Kidney tubule cell (primary cell): ENCODE data around the gene MAP10.
"Not testable (repeated sequence)": the region's sequence is repeated elsewhere in the genome, so short reads cannot be mapped to it uniquely, and the experiment has no call there.

Source experiments
- DNase-seq: peaks from one replicate; pipeline ENCODE4 v3.0.0-alpha.2; 2018; ENCODE audit warnings: low spot score

The MAP10 gene

GRCh38 chr1:232805269-232806185 is at the start of gene MAP10:
MAP10 (plus strand) TSS chr1:232805416; CDS start chr1:232805450, 34 bp downstream.
- DNase-seq: peak; percentile 74

GRCh38 chr1:232764458-232765251 is 40.6 kb upstream of the MAP10 start:
- DNase-seq: peak; percentile 60

DNA sequence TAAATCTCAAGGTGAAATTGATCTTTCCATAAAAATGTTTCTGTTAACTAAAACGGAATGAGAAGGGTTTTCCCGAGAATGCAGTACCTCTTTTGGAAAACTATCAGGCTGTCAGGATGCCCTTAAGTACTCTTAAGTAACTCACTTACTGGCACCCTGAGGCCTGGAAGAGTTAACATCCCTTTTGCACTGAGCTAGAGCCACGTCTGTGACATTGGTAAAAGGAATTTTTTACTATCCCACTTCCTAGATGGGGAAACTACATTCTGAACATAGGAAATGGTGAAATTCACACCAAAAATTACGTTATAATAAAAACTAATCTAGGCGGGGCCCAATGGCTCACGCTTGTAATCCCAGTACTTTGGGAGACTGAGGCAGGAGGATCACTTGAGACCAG is 39.7 kb upstream of the MAP10 start:
- DNase-seq: peak; percentile 69

- DNase-seq: peak; percentile 98
These were observed 38.9 kb upstream of the MAP10 start for GRCh38 chr1:232766241-232766890.

- DNase-seq: no peak
These were observed 38.3 kb upstream of the MAP10 start for GRCh38 chr1:232766904-232767303.

DNA sequence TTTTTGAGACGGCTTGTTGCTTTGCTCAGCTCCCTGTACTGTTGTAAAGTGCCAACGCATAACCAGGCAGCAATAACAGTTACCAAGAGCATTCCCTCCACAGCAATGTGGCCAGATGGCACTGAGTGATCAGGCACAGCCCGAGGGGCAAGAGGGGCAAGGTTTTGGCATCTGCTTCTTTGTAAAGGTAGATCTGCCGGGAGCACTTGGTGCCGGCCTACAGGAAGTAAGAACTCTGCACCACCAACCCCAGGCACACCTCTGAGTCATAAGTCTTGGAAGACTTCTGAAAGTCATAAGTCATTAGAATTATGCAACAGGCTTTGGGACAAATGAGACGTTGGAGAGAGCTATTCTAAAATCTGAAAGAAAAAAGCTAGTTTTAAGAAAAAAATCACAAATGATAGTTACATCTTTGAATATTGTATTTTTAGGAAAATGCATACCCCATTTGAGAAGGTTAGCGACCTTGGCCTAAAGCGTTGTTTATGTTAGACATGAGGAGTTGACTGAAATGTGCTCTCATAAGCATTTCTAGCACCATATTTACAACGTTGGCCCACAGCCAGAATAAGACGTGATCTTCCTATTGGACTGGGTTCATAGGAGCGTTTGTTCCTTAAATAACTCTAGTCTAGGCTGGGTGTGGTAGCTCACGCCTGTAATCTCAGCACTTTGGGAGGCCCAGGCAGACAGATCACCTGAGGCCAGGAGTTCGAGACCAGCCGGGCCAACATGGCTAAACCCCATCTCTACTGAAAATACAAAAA is 37.7 kb upstream of the MAP10 start:
- DNase-seq: peak; percentile 90

DNA sequence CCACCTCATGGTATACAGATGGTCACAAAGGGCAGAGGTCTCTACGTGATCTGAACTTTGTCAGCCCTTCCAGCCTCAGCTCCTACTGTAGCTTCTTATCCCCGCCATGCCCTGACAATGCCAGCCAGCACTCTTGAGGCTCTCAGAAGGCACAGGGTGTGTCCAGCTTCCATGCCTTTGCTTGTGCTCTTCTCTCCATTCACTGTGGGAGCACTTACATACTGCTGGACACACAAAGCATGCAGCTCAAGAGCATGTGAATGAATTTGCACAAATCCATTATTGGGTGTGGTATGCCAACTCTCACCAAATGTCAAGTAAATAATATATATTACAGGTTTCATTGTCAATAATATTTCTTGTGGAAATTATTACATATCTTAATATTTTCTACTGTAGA is 36.4 kb upstream of the MAP10 start:
- DNase-seq: no peak

DNA sequence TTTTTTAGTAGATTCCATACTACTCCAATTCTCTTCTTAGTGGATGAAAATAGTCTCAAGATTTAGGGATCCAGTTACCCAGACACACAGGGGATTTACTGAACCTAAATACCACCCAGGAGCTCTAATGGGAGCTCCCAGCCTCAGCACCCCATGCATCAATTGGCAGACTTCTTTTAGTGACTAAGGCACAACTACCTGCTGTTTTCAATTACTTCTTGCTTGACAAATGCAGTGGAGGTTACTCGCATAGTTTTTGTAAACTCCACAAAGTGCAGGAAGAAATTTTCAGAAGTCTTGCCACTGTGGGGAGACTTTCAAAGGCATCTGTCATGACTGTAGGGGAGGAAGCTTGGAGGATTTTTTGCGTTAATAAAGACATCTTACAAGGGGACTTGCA is 35.5 kb upstream of the MAP10 start:
- DNase-seq: no peak

GRCh38 chr1:232773752-232774151 is 31.5 kb upstream of the MAP10 start:
- DNase-seq: no peak

DNA sequence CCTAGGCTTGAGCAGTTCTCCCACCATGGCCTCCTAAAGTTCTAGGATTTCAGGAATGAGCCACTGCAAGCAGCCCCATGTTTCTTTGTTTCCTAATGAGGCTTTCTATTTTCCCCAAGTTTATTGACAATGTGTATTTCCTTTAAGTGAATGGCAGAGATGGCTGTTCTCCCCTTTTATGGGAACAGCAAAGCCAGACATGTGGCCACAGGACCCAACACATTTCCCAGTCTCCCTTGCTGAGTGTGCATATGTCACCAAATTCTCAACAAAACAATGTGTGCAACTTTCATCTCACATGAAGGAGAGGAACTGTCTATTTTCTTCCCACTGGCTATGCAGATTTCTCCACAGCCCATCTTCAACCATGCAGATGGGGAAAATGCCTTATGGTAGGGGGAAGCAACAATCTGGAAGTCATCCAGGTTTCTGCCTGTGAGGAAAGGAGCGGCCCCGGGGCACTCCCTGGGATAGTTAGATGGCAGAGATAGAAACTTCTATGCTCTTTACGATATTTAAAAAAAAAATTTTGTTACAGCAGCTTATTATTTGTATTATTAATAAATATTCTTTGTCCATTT is 28.6 kb upstream of the MAP10 start:
- DNase-seq: no peak

- DNase-seq: no peak
These were observed 24.9 kb upstream of the MAP10 start for GRCh38 chr1:232780354-232780753.

GRCh38 chr1:232784794-232785193 is 20.4 kb upstream of the MAP10 start:
- DNase-seq: no peak

DNA sequence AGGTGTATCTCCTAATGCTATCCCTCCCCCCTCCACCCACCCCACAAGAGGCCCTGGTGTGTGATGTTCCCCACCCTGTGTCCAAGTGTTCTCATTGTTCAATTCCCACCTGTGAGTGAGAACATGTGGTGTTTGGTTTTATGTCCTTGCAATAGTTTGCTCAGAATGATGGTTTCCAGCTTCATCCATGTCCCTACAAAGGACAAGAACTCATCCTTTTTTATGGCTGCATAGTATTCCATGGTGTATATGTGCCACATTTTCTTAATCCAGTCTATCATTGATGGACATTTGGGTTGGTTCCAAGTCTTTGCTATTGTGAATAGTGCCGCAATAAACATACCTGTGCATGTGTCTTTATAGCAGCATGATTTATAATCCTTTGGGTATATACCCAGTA is 19.6 kb upstream of the MAP10 start:
- DNase-seq: not testable (repeated sequence)

GRCh38 chr1:232786845-232787455 is 18.3 kb upstream of the MAP10 start:
- DNase-seq: no peak

DNA sequence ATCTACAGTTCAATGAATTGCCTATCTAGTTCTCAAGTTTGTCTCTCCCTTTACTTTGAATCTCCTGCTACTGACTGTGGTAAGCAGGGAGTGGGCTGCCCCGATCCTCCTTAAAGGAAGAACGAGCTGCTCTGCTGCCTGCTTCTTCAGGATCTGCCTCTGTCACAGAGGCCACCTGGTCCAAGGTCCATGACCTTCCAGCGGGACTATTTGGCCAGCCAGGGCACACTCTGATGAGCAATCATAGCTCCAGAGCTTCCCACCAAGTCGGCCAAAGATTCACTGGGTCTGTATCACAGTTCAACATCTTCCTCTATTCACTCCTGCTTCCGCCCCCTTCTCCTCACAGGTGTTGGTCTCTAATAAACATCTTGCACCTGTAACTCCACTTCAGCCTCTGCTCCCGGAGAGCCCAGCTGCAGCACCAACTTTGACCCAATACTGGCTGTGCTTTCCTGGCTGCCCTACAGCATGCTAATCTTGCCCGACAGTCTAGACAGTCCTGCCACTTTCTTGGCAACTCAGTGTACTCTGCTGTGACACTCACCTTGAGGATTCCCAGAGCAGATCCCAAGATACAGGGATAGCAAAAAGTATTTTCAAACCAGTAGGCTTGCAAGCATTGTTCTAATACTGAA is 16.9 kb upstream of the MAP10 start:
- DNase-seq: no peak

GRCh38 chr1:232789651-232790050 is 15.6 kb upstream of the MAP10 start:
- no peak for DNase-seq

- no peak for DNase-seq
These were observed 12.3 kb upstream of the MAP10 start for GRCh38 chr1:232792949-232793348.

DNA sequence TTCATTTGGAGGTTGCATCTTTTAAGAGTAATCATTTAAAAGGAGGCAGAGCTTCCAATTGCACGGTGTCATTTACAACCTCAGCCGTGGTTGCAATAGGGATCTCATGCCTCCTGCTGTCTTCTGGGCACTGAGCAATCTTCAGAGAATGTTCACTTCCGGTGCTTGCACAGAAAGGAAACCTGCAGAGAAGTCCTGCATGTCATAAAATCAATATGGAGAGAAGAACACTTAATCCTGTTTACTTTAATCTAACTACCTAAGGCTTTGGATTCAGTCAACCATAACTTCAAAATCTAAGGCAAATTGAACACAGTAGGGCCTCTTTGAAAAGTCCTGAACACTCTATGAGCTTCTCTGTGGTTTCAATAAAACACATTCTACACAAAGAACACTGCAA is 11.3 kb upstream of the MAP10 start:
- DNase-seq: peak; percentile 82

- no peak for DNase-seq
These were observed 9.6 kb upstream of the MAP10 start for GRCh38 chr1:232795497-232796053.

GRCh38 chr1:232797856-232798510 is 7.2 kb upstream of the MAP10 start:
- no peak for DNase-seq
